SKM-1 (cell line): ENCODE data around the gene ACSL5.
"Not testable (repeated sequence)": the region's sequence is repeated elsewhere in the genome, so short reads cannot be mapped to it uniquely, and the experiment has no call there.

Source experiments
- DNase-seq: peaks from one replicate; lab custom pipeline; 2025; ENCODE audit not compliant: unreplicated experiment; lab: John Stamatoyannopoulos, UW

ACSL5 gene

GRCh38 chr10:112374724-112375541 lies 1.0 kb downstream of the ACSL5 start:
- no peak for DNase-seq

GRCh38 chr10:112375721-112376395 lies 1.9 kb downstream of the ACSL5 start:
- peak; percentile 69 for DNase-seq

GRCh38 chr10:112376396-112376790 lies 2.5 kb downstream of the ACSL5 start:
- no peak for DNase-seq

- not testable (repeated sequence) for DNase-seq
Measured at GRCh38 chr10:112377116-112377515, 3.2 kb downstream of the ACSL5 start.

- DNase-seq: no peak
Measured at GRCh38 chr10:112379635-112380296, 5.8 kb downstream of the ACSL5 start.

GRCh38 chr10:112382515-112383235 lies 8.8 kb downstream of the ACSL5 start:
- no peak for DNase-seq

GRCh38 chr10:112383325-112383724 lies 9.4 kb downstream of the ACSL5 start:
- no peak for DNase-seq

- DNase-seq: no peak
Measured at GRCh38 chr10:112384141-112384540, 10.2 kb downstream of the ACSL5 start.

- no peak for DNase-seq
Measured at GRCh38 chr10:112385201-112385600, 11.3 kb downstream of the ACSL5 start.

GRCh38 chr10:112388056-112388455 lies 14.1 kb downstream of the ACSL5 start:
- DNase-seq: not testable (repeated sequence)

GRCh38 chr10:112388548-112388947 lies 14.6 kb downstream of the ACSL5 start:
- DNase-seq: no peak

GRCh38 chr10:112389271-112389822 lies 15.4 kb downstream of the ACSL5 start:
- no peak for DNase-seq

- DNase-seq: no peak
Measured at GRCh38 chr10:112390125-112390703, 16.3 kb downstream of the ACSL5 start.

- no peak for DNase-seq
Measured at GRCh38 chr10:112393341-112393740, 19.4 kb downstream of the ACSL5 start.

- no peak for DNase-seq
Measured at GRCh38 chr10:112393827-112394226, 19.9 kb downstream of the ACSL5 start.

- DNase-seq: no peak
Measured at GRCh38 chr10:112394475-112394875, 20.6 kb downstream of the ACSL5 start.

GRCh38 chr10:112395809-112396530 lies 22.1 kb downstream of the ACSL5 start:
- DNase-seq: no peak

- no peak for DNase-seq
Measured at GRCh38 chr10:112397592-112397991, 23.7 kb downstream of the ACSL5 start.

- DNase-seq: no peak
Measured at GRCh38 chr10:112402917-112403316, 29.0 kb downstream of the ACSL5 start.

GRCh38 chr10:112404617-112405016 lies 30.7 kb downstream of the ACSL5 start:
- no peak for DNase-seq
